Measurements from ENCODE around the gene IQCK.

The IQCK gene

GRCh38 chr16:19837331-19837980, 119.4 kb downstream of the IQCK start:
- DNase-seq (ENCODE audit: low spot score): no peak

DNA sequence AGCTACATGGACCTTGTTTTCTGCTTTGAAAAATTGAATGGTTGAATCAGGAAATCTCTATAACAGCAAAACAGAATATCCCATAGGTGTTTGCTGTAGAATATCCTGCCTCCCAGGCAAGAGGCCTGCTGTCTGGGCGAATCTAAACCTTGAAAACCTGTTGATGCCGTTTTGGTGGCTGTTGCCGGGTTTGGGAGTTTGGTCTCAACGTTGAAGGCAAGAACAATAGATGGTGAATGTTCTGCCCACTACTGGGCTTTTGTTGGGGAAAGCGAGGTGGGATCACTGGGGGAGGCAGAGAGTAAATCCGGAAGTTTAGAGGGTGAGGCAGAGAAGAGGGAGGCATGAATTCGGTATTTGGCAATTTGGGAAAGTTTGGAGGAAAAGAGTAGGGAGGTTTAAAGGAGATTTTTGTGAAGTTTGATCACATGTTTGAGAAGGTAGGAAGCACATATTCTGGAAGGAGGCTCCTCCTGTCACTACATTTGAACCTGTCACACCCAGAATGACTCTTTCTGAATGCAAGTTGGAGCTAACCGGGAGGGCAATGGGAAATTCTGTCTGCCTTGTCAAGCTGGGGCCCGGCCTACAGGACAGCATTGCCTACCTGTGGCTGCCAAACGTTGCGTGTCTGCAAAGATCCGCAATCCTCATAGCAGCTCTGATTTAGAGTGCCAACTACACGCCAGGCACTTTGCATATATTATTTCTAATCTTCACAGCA, 120.1 kb downstream of the IQCK start:
- no peak for DNase-seq (ENCODE audit: low spot score)

GRCh38 chr16:19840524-19841110, 122.5 kb downstream of the IQCK start:
- DNase-seq (ENCODE audit: low spot score): no peak

DNA sequence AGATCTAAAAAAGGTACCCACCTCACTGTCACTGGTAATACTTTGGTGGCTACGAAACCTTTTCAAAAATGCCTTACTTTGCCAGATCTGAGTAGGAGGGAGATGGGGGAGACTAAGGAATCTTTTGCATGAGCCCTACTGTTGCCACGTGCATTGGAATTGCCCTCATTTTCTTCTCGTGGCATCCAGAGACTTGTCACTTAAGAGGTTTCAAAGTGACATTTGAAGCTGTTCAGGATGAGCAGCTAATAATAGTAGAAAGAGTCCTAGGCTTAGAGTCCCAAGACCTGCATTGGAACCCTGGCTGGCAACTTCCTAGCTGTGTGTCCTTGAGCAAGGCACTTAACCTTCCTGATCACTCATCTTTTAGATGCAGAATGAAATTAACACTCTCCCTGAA, 123.1 kb downstream of the IQCK start:
- DNase-seq (ENCODE audit: low spot score): no peak

GRCh38 chr16:19842426-19843157, 124.5 kb downstream of the IQCK start:
- no peak for DNase-seq (ENCODE audit: low spot score)

GRCh38 chr16:19843371-19843770, 125.3 kb downstream of the IQCK start:
- no peak for DNase-seq (ENCODE audit: low spot score)

DNA sequence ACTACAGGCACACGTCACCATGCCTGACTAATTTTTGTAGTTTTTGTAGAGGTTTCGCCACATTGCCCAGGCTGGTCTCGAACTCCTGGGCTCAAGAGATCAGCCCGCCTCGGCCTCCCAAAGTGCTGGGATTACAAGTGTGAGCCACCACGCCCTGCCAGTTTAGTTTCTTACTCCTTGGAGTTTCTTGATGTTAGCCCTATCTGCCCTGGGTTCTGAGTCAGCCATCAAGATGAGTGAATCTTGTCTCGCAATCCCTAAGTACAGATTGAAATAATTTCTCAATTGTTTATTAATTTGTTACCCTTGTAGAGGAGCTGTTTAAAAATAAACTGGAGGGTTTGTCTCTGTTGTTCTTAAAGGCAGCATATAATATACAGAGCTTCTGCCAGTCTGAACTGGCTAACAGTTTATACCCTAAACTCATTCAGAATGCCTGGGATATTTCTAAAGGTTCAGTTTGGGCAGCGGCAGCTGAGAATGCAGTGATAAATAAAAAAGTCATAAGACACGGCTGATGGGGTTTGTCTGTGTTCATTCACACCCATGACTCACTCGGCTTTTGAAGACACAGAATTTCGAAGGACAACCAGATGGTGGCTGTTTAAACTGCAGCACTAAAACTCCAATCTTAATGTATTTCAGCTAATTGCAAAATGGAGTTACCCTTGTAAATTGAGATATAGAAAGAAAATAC, 127.0 kb downstream of the IQCK start:
- no peak for DNase-seq (ENCODE audit: low spot score)

DNA sequence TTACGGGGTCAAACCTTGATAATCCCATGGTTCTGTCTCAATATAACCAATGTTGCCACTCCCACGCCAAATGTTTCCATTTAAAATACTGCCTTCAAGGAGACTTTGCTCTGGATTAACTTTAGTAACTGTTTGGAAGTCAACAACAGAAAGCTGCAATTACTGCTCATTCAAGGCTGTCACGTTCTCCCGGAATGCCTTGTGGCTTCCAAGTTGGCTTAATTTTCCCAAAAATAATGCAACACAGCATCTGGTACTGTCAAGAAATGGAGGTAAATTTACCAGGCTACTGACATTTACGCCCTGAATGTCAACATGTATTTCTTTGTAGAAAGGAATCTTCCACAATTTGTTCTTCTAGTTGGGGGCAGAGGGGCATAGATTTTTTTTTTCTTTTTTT, 128.4 kb downstream of the IQCK start:
- no peak for DNase-seq (ENCODE audit: low spot score)

- DNase-seq (ENCODE audit: low spot score): no peak
Observed at GRCh38 chr16:19848756-19849155, 130.7 kb downstream of the IQCK start.

DNA sequence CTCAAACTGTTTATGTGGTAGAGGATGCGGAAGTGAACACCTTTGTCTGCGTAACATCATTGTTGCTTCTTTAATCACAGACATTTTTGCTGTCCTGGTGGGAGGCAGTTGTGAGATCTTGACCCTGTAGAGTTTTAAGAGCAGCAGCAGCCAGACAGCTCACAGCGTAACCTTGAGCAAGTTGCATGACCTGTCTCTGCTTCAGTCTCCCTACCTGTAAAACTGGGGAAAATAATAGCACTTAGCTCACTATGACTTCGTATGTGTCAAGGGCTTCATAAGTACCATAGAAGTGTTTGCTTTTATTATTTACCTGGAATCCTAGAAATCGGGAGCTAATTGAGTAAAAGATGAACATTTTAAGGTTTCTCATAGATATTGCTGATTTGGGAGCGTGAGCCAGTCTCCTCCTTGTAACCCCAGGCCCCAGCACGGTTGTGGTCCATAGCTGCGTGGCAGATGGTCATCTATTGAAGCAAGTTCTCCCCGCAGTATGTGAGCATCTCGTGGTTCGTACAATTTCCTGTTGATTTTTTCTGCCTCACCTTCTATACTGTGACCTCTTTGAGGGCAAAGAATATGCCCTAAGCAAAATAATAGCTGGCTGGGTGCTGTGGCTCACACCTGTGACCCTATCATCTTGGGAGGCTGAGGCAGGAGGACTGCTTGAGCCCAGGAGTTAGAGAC, 132.2 kb downstream of the IQCK start:
- no peak for DNase-seq (ENCODE audit: low spot score)

DNA sequence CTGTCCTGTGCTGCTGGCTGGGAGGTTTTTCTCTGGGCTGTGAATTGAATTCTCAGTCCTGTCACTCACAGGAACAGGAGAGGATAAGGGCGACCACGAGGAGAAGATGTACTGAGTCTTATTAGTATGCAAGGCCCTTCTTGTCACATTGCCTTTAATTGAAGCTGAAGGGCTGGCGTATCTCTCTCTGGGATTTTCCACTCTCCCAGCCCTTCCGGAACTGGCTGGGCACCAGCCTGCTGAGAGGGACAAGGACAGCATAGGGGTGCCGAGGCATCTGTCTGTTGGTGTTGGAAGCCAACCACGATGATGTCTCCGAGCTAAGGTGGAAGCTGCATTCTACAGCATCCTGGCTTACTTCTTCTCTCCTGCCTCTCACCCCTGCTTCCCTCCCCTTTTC, 133.4 kb downstream of the IQCK start:
- DNase-seq (ENCODE audit: low spot score): no peak

- no peak for DNase-seq (ENCODE audit: low spot score)
Observed at GRCh38 chr16:19853132-19853741, 135.2 kb downstream of the IQCK start.

DNA sequence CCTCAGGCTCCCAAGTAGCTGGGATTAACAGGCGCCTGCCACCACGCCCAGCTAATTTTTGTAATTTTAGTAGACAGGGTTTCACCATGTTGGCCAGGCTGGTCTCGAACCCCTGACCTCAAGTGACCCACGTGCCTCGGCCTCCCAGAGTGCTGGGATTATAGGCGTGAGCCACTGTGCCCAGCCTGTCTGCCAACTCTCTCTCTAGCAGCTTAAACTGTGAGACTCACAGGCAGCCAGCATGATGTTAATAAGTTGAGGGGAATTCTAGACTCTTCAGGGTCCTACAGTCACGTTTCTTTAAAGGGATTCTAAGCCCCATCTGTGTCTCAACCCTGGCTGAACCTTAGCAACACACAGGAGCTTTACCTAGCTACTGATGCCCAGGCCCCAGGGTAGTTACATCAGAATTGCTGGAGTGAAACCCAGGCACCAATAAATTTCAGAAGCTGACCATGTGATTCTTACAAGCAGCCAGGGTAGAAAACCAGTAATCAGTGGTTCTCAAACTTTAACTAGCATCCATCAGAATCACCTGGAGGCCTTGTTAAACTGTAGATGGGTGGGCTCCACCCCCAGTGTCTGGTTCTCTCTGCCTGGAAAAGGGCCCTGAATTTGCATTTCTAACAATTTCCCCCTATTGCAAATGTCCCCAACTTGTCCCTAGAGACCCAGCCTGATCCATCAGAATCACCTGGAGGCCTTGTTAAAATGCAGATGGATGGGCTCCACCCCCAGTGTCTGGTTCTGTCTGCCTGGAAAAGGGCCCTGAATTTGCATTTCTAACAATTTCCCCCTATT, 135.9 kb downstream of the IQCK start:
- DNase-seq (ENCODE audit: low spot score): no peak

DNA sequence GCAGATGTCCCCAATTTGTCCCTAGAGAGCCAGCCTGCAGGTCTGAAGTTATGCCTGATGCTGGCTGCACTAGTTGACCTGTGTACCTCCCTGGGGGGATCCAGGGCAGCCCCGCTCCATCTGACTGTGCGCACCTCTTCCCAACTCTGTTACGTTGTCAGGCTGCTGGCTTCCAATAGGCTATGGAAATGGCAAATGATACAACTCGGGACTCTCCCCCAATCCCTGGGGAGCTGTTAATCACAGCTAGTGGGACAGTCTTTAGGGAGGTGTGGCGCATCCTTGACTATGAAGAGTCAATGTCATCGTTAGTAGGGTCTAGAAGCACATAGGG, 136.4 kb downstream of the IQCK start:
- no peak for DNase-seq (ENCODE audit: low spot score)

- no peak for DNase-seq (ENCODE audit: low spot score)
Observed at GRCh38 chr16:19856120-19856519, 138.0 kb downstream of the IQCK start.

DNA sequence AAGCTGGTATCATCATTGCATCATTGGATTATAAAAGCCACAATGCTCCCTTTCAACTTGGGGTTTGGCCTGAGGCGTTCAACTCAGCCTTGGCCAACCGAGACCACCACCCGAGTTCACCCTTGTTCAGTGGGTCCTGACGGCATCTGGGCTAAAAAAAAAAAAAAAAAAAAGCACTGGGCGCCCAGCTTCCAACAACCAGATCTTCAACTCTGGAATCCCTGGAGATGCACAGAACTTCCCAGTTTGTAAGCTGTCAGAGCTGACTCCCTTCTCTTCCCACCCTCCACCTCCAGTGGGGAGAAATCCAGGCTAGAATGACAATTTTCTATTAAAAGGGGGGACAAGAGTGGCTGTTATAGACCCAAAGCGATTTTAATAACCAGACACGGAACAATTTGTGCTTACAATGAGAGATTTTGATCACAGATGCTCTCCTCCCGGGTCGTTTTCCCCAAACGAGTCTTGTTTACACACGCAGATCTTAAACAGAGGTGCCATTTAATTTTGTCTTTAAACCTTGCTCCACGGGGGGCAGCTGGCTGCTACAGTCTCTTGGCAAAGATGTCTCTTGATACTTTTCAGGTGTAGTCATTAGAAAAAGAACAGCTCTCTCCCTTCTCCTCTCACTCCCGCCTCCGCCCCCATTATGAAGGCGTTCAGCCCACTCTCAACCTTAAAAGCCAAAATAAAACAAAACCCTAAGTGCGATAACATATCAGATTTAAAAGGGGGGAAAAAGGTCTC, 139.7 kb downstream of the IQCK start:
- DNase-seq (ENCODE audit: low spot score): no peak

GRCh38 chr16:19858340-19859018, 140.4 kb downstream of the IQCK start:
- DNase-seq (ENCODE audit: low spot score): no peak

DNA sequence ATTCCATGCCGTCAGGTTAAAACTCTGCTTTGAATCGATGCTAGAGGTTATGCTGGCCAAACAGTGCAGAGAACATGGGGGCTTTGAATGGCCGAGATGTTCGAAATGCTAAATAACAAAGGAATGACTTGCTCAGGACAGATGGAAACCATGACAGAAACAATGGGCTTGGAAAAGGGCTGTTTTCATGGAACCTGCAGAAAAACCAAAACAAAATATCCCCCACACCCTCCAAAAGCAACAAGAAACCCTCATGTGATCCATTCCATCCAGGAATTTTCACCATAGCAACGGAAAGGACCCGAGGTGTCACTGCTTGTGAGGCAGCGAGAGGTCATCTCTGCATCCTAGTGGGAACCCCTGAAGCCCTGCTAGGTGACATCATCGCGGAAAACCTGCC, 141.1 kb downstream of the IQCK start:
- no peak for DNase-seq (ENCODE audit: low spot score)

- no peak for DNase-seq (ENCODE audit: low spot score)
Observed at GRCh38 chr16:19859603-19860002, 141.5 kb downstream of the IQCK start.

All from germinal center (tissue), 1 donor.